Measurements from ENCODE around the gene NLRP1.

The NLRP1 gene

GRCh38 chr17:5516060-5516792 lies 68.1 kb downstream of the NLRP1 start:
- DNase-seq = no peak

GRCh38 chr17:5514976-5515375 lies 69.3 kb downstream of the NLRP1 start:
- no peak for DNase-seq

- DNase-seq = no peak
Observed at GRCh38 chr17:5513628-5514027, 70.7 kb downstream of the NLRP1 start.

GRCh38 chr17:5511401-5512225 lies 72.7 kb downstream of the NLRP1 start:
- peak in 14 of 51 donors; percentile 4 to 42 (median 19) for DNase-seq

- no peak for DNase-seq
Observed at GRCh38 chr17:5510771-5511170, 73.5 kb downstream of the NLRP1 start.

GRCh38 chr17:5509482-5509881 lies 74.8 kb downstream of the NLRP1 start:
- peak in 1 of 51 donors; percentile 26 for DNase-seq

- DNase-seq = peak in 14 of 51 donors; percentile 7 to 59 (median 22)
Observed at GRCh38 chr17:5508810-5509209, 75.5 kb downstream of the NLRP1 start.

- no peak for DNase-seq
Observed at GRCh38 chr17:5506307-5506706, 78.0 kb downstream of the NLRP1 start.

GRCh38 chr17:5502552-5502951 lies 81.8 kb downstream of the NLRP1 start:
- no peak for DNase-seq

- DNase-seq = peak in 1 of 51 donors; percentile 6
Observed at GRCh38 chr17:5501685-5502084, 82.6 kb downstream of the NLRP1 start.

GRCh38 chr17:5500589-5501391 lies 83.5 kb downstream of the NLRP1 start:
- peak; percentile 14 to 96 (median 85) for DNase-seq

GRCh38 chr17:5500247-5500588 lies 84.1 kb downstream of the NLRP1 start:
- peak in 3 of 51 donors; percentile 41 to 52 (median 48) for DNase-seq

- peak in 34 of 51 donors; percentile 6 to 58 (median 33) for DNase-seq
Observed at GRCh38 chr17:5499476-5500231, 84.7 kb downstream of the NLRP1 start.

GRCh38 chr17:5492970-5493369 lies 91.3 kb downstream of the NLRP1 start:
- DNase-seq = no peak

GRCh38 chr17:5488752-5489151 lies 95.6 kb downstream of the NLRP1 start:
- no peak for DNase-seq

- peak; percentile 72 to 99 (median 97) for DNase-seq
Observed at GRCh38 chr17:5486206-5487124, 97.8 kb downstream of the NLRP1 start, which contains the start of gene MIS12. Gene MIS12 (plus strand): TSS chr17:5486566. CDS start chr17:5488863, 2,297 bp downstream.

- peak in 1 of 51 donors; percentile 34 for DNase-seq
Observed at GRCh38 chr17:5485270-5486205, 98.8 kb downstream of the NLRP1 start, which contains the start of gene DERL2. Gene DERL2 (minus strand): TSS chr17:5486178. CDS start chr17:5486161, 17 bp downstream.

- DNase-seq = no peak
Observed at GRCh38 chr17:5481451-5481850, 102.9 kb downstream of the NLRP1 start.

- DNase-seq = no peak
Observed at GRCh38 chr17:5480962-5481361, 103.3 kb downstream of the NLRP1 start.

All from hypothalamus (tissue), 51 donors.